ENCODE results near the gene ING3.

Gene ING3

DNA sequence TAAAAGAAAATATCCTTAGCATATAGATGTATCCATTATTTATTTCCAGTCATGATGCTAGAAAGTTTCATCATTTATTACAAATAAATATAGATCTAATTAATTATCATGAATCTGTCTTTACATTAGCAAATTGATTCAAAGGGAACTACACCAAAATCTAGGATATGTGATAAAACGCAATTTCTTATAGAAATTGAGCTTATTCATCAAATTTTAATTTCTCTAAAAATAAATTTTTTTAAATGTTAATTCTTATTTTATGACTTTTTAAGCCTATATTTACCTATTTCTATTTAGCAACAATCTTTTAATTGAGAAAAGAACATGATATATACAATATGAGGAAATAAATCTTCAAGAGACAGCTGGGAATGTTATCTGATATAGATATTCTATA lies 34.0 kb upstream of the ING3 start:
- Histone ChIP-seq H3K36me3 (ENCODE audit: control insufficient read depth, low read length) (no peaks in the 10 kb centered on the region), H3K27me3 (ENCODE audit: control insufficient read depth, low read length) (no peaks in the 10 kb centered on the region; the same call in 1 of the 2 replicates), H3K27ac (ENCODE audit: low read depth, low read length) (no peak overlapping the region), H3F3A (ENCODE audit: control insufficient read depth, insufficient read depth) (no peaks in the 10 kb centered on the region), H3K9me3 (ENCODE audit: control insufficient read depth, insufficient read depth, low read length) (no peaks in the 10 kb centered on the region), H3K4me2 (ENCODE audit: low read length) (no peak overlapping the region), H3K4me3 (ENCODE audit: low read length) (no peak overlapping the region), H3K4me1 (ENCODE audit: control insufficient read depth, low read length) (no peaks in the 10 kb centered on the region), H3K9me2 (replicated peaks; ENCODE audit: control insufficient read depth, low read length) (no peaks in the 10 kb centered on the region), H3K79me2 (ENCODE audit: control insufficient read depth, low read length) (no peaks in the 10 kb centered on the region), H4K20me1 (ENCODE audit: control insufficient read depth, insufficient read depth, low read depth, low read length) (no peaks in the 10 kb centered on the region)
- TF ChIP-seq, protein P1, sequence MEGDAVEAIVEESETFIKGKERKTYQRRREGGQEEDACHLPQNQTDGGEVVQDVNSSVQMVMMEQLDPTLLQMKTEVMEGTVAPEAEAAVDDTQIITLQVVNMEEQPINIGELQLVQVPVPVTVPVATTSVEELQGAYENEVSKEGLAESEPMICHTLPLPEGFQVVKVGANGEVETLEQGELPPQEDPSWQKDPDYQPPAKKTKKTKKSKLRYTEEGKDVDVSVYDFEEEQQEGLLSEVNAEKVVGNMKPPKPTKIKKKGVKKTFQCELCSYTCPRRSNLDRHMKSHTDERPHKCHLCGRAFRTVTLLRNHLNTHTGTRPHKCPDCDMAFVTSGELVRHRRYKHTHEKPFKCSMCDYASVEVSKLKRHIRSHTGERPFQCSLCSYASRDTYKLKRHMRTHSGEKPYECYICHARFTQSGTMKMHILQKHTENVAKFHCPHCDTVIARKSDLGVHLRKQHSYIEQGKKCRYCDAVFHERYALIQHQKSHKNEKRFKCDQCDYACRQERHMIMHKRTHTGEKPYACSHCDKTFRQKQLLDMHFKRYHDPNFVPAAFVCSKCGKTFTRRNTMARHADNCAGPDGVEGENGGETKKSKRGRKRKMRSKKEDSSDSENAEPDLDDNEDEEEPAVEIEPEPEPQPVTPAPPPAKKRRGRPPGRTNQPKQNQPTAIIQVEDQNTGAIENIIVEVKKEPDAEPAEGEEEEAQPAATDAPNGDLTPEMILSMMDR (IDR thresholded peaks at IDR 0.05; ENCODE audit: low read depth, low read length, poor library complexity, severe bottlenecking), result no peak
- no peak for TF ChIP-seq EZH2phosphoT487 (IDR thresholded peaks at IDR 0.05; ENCODE audit: borderline replicate concordance, low read length)

DNA sequence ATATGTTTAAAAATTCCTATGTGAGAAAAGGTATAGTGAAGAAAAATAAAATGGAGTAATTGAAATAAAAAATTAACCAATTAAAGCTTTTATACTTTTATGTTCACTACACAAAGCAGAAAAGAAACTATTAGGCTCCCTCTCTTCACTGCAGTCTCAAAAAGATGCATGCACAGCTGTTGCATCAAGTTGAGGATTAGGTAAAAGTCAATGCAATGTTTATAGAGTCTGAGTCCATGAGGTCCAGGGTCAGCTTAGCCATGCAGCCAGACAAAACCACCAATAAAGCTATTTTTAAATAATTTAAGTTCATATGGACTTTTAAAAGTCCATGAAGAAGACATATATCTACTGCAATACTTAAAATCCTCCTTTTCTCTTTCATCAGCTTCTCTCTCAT lies 31.1 kb upstream of the ING3 start:
- H3K36me3 ChIP-seq (ENCODE audit: control insufficient read depth, low read length), result no peaks in the 10 kb centered on the region
- no peaks in the 10 kb centered on the region for H3K9me2 ChIP-seq (replicated peaks; ENCODE audit: control insufficient read depth, low read length)
- H3K4me1 ChIP-seq (ENCODE audit: control insufficient read depth, low read length), result no peaks in the 10 kb centered on the region

DNA sequence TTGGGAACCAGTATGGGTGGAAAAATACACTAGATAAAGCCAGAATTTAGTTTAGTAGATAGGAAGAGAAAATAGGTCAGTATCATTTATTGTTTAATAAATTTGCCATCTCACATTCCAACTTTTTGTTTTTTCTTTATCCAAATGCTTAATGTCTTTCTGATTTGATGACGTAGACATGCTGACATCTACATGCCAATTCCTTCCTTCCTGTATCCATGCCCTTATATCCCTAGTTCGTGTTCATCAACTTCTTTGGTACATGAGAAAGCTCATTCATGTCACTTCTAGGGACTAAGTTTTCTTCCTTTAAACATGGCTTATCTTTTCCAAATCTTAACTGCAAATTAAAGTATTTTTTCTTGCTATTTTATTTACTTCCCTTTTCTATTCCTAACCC lies 30.5 kb upstream of the ING3 start:
- Histone ChIP-seq H4K20me1 (ENCODE audit: control insufficient read depth, insufficient read depth, low read depth, low read length) (no peaks in the 10 kb centered on the region), H3K9me2 (replicated peaks; ENCODE audit: control insufficient read depth, low read length) (no peaks in the 10 kb centered on the region), H3K27ac (ENCODE audit: low read depth, low read length) (no peak overlapping the region), H3F3A (ENCODE audit: control insufficient read depth, insufficient read depth) (no peaks in the 10 kb centered on the region), H3K9me3 (ENCODE audit: control insufficient read depth, insufficient read depth, low read length) (no peaks in the 10 kb centered on the region), H3K27me3 (ENCODE audit: control insufficient read depth, low read length) (no peaks in the 10 kb centered on the region), H3K79me2 (ENCODE audit: control insufficient read depth, low read length) (no peaks in the 10 kb centered on the region), H3K4me2 (ENCODE audit: low read length) (no peak overlapping the region), H3K4me3 (ENCODE audit: low read length) (no peak overlapping the region), H3K36me3 (ENCODE audit: control insufficient read depth, low read length) (no peaks in the 10 kb centered on the region), H3K4me1 (ENCODE audit: control insufficient read depth, low read length) (no peaks in the 10 kb centered on the region)
- TF ChIP-seq, protein P1 (IDR thresholded peaks at IDR 0.05; ENCODE audit: low read depth, low read length, poor library complexity, severe bottlenecking), result no peak
- no peak for TF ChIP-seq EZH2phosphoT487 (IDR thresholded peaks at IDR 0.05; ENCODE audit: borderline replicate concordance, low read length)

More for the DNA sequence above, 31.1 kb upstream of the ING3 start:
- Histone ChIP-seq H3K9me3 (ENCODE audit: control insufficient read depth, insufficient read depth, low read length) (no peaks in the 10 kb centered on the region), H4K20me1 (ENCODE audit: control insufficient read depth, insufficient read depth, low read depth, low read length) (no peaks in the 10 kb centered on the region), H3F3A (ENCODE audit: control insufficient read depth, insufficient read depth) (no peaks in the 10 kb centered on the region), H3K79me2 (ENCODE audit: control insufficient read depth, low read length) (no peaks in the 10 kb centered on the region), H3K27ac (ENCODE audit: low read depth, low read length) (no peak overlapping the region), H3K4me3 (ENCODE audit: low read length) (no peak overlapping the region), H3K27me3 (ENCODE audit: control insufficient read depth, low read length) (no peaks in the 10 kb centered on the region), H3K4me2 (ENCODE audit: low read length) (no peak overlapping the region)
- no peak for TF ChIP-seq EZH2phosphoT487 (IDR thresholded peaks at IDR 0.05; ENCODE audit: borderline replicate concordance, low read length)
- TF ChIP-seq, protein P1 (IDR thresholded peaks at IDR 0.05; ENCODE audit: low read depth, low read length, poor library complexity, severe bottlenecking), result no peak
